AG20443 (cell line): ENCODE results near the gene SUSD3.
"Not testable (repeated sequence)": the region's sequence is repeated elsewhere in the genome, so short reads cannot be mapped to it uniquely, and the experiment has no call there.

Experiments
- DNase-seq: peaks from one replicate; pipeline ENCODE4 v3.0.0; 2012; ENCODE audit warnings: low spot score, mixed read lengths

The SUSD3 gene

GRCh38 chr9:93092251-93092991 is 33.9 kb downstream of the SUSD3 start:
- DNase-seq = no peak

- DNase-seq = no peak
Observed at GRCh38 chr9:93093127-93093876, 34.8 kb downstream of the SUSD3 start.

GRCh38 chr9:93093877-93094657 is 35.6 kb downstream of the SUSD3 start:
- no peak for DNase-seq

DNA sequence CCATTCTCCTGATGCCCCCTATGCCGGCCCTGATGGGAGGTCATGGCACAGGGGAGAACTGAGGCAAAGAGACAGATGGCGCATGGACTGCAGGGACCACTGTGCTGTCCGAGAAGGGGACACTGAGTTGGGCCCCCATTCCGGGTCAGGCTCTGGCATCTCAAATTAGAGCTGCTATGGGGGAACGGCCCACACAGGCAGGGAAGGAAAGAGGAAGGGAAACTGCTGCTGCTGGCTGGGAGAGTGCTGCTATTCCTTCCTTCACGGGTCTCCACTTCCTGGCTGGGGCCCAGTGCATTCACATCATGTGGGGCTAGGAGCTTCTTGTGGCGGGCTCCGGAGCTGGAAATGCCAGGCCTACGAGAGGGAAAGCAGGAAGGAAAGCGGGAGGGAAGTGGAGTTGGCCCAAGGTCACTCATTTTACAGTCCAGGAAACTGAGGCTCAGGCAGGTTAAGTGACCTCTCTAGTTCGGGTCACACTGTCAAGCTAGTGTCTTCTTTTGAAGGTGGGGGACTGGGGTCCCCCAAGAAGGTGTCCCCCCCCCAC is 36.2 kb downstream of the SUSD3 start:
- no peak for DNase-seq

- peak; percentile 98 for DNase-seq
Observed at GRCh38 chr9:93095205-93096130, 37.0 kb downstream of the SUSD3 start.

- peak; percentile 49 for DNase-seq
Observed at GRCh38 chr9:93096131-93096802, 37.8 kb downstream of the SUSD3 start, which contains the start of gene CARD19. TSS of gene CARD19 (plus strand) at chr9:93096217. CDS start at chr9:93096346, 129 bp downstream.

DNA sequence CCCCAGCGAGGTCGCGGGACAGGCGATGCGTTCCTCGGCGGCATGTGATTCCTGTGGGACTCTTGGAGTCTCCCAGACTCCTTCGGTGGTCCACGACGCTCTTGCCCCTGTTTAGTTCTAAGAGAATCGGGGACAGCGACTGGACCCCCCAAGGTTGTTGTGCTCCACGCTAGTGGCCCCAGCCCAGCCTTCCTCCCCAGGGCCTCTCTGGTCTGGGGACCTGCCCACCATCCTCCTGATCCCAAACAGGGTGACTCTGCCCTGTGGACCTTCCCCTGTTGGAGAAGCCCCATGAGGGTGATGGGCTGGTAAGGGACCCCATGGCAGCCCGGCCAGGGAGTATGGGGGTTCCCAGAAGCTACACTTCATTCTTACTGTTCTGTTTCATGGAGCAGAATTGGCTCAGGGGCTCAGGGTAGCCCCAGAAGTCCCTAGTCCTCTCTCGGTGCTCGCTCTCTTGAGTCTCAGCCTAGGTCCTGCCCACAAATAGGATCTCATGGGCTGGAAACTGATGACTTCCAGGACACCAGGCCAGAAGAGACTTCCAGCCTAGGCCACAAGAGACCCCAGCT is 38.4 kb downstream of the SUSD3 start:
- no peak for DNase-seq

DNA sequence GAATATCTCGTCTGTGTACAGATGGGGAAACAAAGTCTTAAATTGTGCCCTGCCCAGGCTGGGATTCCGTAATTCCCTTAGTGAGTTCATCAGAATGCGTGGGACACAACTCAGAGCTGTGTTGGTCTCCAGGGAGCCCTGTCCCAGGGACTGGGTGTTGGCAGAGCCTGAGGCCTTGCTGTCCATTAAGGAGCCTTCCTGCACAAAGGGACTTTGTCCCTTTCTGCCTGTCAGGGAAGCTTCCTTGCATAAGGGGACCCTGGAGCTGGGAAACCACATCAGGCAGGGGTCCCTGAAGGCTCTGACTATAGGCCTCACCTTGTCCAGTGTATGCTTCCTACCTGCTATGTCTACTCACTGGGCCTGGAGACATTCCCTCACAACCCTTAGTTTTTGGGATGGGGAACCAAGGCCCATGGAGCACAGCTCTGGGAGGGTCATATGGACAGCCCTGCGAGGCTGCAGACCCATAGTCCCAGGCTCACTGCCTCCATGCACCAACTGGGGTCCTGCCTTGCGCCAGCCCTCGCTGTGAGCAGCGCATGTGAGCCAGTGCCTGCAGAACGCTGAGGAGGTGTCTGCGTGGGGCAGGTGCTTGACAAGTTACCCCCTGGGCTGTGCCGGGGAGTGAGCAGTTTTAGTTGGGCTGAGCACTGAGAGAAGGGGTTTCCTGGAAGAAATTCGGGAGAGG is 39.2 kb downstream of the SUSD3 start:
- no peak for DNase-seq

DNA sequence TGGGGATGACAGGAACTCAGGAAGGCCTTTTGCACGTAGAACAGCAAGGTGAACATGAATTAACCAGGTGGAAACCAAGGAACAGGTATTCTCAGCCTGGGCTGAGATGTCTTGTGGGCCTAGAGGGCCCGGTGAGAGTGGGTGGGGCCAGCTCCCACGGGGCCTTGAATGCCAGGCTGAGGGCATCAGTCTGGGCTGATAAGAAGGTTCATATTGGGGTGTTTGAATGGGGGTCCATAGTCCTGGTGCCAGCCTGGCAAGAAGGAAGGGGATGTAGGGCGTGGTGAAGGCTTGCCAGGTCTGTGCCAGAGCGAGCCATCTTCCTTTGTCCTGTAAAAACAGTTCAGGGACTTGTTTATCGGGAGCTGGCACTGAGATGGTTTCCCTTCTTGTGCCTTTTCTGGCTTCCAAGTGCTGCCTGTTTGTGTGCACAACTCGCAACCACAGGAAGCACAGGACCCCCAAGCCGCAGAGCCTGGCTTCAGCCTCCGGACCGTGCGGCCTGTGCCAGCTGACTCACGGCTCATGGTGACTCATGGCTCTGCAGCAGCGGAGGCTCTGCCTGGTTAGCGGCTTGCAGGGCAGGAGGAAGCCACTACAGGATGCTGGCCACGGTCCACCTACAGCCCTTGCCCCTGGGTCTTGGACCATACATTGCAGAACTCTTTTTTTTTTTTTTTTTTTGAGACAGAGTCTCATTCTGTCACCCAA is 39.9 kb downstream of the SUSD3 start:
- peak; percentile 94 for DNase-seq

DNA sequence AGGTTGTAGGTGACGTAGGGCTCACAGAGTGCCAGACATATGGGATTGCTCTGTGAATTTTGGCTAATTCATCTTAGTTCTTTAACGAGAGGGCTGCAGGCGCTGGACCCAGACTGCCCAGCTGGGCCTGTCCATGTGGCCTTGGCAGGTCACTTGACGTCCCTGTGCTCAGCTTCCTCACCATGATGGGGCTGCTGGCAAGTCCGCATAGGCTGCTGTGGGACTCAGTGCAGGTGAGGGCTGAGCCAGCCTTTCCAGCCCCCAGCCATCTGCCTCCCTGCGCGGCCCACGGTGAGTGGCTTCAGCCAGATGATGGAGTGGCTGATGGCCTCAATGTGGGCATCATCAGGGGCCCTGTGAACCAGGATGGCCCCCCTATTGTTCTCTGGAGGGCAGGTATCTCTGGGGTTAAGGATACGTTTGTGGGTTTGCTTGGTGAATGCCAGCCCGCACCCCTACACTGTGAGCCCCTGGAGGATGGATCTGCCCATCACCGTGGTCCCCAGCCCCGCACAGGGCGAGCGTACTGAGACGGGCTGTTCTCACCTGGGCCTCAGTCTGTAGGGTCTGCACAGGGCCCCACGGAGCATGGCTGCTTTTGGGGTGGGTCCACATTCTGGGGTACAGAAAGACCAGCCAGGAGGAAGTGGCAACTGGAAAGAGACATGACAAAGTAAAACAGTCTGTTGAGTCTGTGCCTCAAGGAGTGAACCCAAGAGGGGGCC is 41.2 kb downstream of the SUSD3 start:
- no peak for DNase-seq

GRCh38 chr9:93100276-93100636 is 41.8 kb downstream of the SUSD3 start:
- DNase-seq = no peak

- not testable (repeated sequence) for DNase-seq
Observed at GRCh38 chr9:93101086-93101485, 42.6 kb downstream of the SUSD3 start.

DNA sequence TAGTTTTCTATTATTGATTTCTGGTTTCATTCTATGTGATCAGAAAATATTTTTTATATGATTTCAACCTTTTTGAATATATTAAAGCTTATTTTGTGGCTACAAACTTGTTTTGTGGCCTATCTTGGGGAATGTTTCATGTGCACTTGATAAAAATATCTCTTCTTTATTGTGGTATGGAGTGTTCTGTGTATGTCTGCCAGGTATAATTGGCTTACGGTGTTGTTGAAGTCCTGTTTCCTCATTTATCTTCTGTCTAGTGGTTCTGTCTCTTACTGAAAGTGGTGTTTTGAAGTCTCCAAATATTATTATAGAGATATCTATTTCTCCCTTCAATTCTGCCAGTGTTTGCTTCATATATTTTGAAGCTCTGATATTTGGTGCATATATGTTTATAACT is 47.1 kb downstream of the SUSD3 start:
- DNase-seq = no peak

DNA sequence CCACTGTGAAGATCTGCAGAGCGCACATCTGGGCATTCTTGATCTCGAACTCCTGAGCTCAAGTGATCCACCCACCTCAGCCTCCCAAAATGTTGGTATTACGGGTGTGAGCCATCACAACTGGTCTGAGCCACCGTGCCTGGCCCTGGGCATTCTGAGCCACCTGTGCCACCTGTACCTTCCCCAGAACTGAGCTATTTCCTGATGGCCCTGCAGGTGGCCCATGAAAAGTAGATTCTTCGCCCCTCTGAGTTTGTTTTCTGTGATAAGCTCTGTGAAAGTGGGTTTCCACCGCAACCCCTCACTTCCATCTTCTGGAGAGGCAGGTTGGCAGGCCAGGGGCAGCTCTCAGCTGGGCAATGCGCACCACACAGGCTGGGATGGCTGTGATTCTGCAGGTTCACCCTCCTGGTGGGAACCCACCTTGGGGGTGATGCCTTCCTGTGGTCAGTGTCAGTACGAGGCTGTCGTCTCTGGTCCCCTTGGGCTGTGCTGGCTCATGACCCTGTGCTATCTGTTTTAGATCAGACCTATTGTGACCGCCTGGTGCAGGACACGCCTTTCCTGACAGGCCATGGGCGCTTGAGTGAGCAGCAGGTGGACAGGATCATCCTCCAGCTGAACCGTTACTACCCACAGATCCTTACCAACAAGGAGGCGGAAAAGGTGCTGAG is 48.8 kb downstream of the SUSD3 start:
- DNase-seq = no peak

- no peak for DNase-seq
Observed at GRCh38 chr9:93107825-93108161, 49.3 kb downstream of the SUSD3 start.

GRCh38 chr9:93108291-93109041 is 50.0 kb downstream of the SUSD3 start:
- no peak for DNase-seq

DNA sequence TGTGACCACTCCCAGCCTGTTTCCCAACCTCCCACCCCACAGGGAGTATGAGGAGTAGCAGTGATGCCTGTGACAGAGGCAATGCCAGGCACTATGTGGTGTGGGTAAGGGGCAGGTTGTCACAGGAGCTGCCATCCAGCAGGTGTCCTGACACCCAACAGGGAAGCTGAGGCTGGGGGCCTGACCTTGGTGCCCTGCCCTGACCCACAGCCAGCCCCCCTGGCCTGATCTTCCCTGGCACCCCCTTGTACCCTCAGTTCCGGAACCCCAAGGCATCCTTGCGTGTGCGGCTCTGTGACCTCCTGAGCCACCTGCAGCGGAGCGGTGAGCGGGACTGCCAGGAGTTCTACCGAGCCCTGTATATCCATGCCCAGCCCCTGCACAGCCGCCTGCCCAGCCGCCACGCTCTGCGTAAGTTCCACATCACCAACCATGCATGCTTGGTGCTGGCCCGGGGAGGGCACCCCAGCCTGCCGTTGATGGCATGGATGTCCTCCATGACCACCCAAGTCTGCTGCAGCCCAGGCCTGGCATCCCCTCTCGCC is 51.9 kb downstream of the SUSD3 start:
- no peak for DNase-seq
